PC-3 (cell line): ENCODE data around the gene EPHA3.

Experiments
- CTCF ChIP-seq: fragments of 300-600 bp; sonication (generic); conservative IDR thresholded peaks from 2 replicates; pipeline ENCODE4 v1.5.1; 2017; ENCODE audit warnings: antibody characterized with exemption, low read depth, mild to moderate bottlenecking, low read length
- EZH2 ChIP-seq: fragments of 300-600 bp; sonication (generic); IDR thresholded peaks from one replicate; pipeline ENCODE4 v1.6.1; 2017; ENCODE audit warnings: antibody characterized with exemption, mild to moderate bottlenecking, low read length; ENCODE audit not compliant: unreplicated experiment

- TF ChIP-seq CTCF (no peak), EZH2 (no peak)
Measured at GRCh38 chr3:89332793-89333192, 225.4 kb downstream of the EPHA3 start.
